IPS-18c (cell line): ENCODE data around the gene LPIN1.
"Not testable (repeated sequence)": the region's sequence is repeated elsewhere in the genome, so short reads cannot be mapped to it uniquely, and the experiment has no call there.

Source experiments
- H3K4me3 ChIP-seq: 2 replicates; pipeline ENCODE4 v1.7.0; 2013; ENCODE audit warnings: low read depth, mild to moderate bottlenecking, low read length, moderate library complexity; ENCODE audit not compliant: insufficient read depth
- H3K9me3 ChIP-seq: one replicate; pipeline ENCODE4 v1.6.1; 2013; ENCODE audit warnings: mild to moderate bottlenecking, low read length, moderate library complexity; ENCODE audit not compliant: control insufficient read depth, insufficient read depth

Gene LPIN1

DNA sequence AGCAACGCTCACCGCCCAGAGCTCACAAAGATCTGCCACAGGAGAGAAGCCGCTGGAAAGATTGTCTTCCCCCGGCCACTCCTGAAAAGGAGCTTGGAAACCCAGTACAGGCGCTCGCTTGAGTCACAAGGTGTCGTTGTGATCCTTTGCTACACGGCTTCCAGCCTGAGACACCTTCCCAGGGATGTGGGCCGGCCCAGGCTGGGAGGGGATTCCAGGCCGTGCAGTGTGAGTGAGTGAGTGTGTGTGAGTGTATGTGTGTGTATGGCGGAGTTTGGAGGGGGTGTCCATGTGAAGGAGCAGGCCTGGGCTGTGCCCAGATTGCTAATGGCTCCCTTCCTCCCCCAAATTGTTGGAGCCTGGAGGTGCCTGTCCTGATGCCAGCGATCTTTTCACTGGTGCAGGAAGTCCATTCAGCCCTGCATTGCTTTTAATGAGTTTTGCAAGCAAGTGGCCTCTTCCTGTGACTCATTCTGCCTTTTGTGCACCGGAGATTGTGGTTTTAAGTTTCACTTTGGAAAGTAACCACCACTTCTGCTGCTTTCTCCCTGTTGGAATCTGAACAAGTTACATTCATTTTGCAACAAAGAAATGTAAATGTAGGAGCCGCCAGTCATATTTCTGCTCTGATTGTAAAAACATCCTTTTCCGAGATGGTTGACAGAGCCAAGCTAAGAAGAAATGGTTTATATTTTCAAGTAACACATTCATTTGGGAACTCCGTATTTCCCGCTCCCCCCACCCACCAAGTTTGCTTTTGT is 83.7 kb downstream of the LPIN1 start:
- Histone ChIP-seq H3K9me3 (no peaks in the 10 kb centered on the region), H3K4me3 (no peak overlapping the region; the same call in 1 of the 2 replicates)

DNA sequence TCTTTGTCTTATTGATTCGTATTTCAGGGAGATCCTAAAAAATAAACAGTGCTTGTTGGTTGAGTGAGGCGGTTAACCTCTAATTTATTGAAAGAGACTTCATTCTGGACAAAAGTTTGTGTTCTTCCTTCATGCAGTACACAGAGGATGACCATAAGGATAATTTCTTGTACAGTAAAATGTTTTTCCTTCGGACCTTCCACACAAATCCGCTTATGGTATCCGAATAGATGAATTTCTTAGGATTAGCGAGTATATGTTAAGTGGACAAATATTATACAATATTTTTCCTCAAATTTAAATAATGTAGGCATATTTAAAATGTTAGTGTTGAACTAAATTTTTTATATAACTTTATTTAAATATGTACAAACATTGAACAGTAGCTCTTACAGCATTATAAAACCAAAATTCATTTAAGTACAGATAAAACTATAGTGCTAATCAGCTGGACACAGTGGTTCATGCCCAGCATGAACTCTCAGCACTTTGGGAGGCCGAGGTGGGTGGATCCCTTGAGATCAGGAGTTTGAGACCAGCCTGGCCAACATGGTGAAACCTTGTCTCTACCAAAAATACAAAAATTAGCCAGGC is 84.4 kb downstream of the LPIN1 start:
- no peak overlapping the region for H3K4me3 ChIP-seq
- no peaks in the 10 kb centered on the region for H3K9me3 ChIP-seq

DNA sequence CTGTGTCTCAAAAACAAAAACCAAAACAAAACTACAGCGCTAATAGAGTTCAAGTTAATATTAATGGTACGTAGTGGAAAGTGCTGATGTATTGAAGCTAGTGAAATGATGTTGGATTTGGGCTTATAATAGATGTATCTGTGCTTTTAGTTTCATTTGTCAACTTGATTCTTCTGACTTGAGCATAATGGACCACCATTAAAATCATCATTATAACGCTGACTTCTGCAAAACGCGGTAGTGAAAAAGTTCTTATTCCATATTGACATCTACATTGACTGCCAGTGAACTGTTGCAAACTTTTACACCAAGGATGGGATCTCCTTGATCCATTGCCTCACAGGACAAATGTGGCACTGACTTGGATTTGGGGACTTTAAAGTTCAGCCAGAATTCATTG is 85.0 kb downstream of the LPIN1 start:
- no peak overlapping the region for H3K4me3 ChIP-seq
- no peaks in the 10 kb centered on the region for H3K9me3 ChIP-seq

DNA sequence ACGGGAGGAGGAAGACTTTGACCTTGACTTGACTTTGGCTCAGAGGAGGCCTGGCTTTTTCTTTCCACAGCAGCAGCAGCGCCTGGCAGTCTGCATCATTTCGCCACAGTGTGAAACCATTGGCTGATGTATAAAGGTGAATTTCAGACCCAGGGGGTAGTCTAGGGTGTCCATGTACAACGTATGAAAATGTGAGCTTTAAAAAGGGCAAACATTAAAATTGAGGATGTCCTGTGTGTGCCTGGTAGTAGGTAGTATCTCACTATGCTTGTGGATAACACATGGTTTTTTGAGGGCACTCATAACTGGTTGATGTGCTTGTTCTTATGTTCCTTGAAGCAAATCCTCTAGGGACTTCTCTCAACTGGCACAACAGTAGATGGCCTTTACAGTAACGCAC is 86.1 kb downstream of the LPIN1 start:
- Histone ChIP-seq H3K4me3 (no peak overlapping the region), H3K9me3 (no peaks in the 10 kb centered on the region)

DNA sequence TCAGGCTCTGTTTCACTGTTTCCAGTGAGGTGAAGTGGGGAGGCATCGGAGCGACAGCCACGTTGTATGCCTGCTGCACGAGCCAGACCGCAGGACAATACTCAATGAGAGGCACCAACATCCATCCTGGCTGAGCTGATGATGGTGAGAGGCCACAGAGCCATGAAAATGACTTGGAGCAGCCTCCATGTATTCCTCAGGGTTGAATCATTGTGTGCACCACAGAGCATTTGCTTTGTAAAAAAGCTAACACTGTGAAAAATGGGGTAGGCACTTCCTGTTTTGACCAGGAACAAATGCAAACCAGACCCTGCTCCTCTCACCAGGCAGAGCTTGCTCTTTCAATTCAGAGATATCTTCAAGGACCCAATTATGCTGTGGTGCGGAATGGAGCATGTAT is 87.2 kb downstream of the LPIN1 start:
- no peaks in the 10 kb centered on the region for H3K9me3 ChIP-seq
- H3K4me3 ChIP-seq: no peak overlapping the region

DNA sequence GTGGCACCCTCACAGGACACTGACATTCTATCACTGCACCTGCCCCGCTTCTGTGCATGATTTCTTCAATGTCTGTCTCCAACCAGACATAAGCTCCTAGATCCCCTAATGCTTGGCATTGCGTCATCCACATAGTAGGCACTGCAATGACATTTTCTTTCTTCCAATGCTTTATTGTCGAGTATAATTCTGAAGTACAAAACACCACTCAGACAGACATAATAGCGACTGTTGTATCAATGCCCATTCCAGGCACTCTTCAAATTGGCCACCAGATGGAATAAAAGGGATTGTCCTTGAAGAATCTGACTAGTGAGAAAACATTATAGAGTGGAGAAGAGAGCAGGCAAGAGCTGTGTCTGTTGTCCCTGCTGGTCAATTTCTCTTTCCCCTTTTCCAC is 89.0 kb downstream of the LPIN1 start:
- no peaks in the 10 kb centered on the region for H3K9me3 ChIP-seq
- no peak overlapping the region for H3K4me3 ChIP-seq

DNA sequence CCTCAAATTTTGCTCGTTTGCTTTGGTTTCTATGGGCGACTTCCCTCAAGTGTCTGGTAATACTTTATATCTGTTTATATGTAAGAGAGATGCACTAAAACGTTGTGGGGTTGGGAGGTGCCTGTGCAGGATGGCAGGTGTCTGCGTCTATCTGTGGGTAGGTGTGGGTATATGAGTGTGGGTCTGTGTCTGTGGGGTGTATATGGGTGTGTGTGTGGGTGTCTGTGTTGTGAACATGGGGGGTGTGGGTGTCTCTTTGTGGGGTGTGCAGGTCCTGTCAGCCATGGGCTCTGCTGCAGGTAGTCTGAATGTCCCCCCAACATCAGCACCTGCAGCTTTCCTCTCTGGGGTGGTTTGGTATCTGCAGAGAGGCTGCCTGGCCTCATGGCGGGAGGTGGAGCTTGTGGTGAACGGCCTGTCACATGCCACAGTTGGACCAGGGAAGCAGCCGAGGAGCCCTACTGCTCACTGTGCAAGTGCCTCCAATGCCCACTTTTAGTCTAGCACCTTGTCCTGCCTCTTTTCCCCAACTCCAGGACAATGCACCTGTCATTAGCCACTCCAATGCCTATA is 90.3 kb downstream of the LPIN1 start:
- Histone ChIP-seq H3K9me3 (no peaks in the 10 kb centered on the region), H3K4me3 (no peak overlapping the region)

DNA sequence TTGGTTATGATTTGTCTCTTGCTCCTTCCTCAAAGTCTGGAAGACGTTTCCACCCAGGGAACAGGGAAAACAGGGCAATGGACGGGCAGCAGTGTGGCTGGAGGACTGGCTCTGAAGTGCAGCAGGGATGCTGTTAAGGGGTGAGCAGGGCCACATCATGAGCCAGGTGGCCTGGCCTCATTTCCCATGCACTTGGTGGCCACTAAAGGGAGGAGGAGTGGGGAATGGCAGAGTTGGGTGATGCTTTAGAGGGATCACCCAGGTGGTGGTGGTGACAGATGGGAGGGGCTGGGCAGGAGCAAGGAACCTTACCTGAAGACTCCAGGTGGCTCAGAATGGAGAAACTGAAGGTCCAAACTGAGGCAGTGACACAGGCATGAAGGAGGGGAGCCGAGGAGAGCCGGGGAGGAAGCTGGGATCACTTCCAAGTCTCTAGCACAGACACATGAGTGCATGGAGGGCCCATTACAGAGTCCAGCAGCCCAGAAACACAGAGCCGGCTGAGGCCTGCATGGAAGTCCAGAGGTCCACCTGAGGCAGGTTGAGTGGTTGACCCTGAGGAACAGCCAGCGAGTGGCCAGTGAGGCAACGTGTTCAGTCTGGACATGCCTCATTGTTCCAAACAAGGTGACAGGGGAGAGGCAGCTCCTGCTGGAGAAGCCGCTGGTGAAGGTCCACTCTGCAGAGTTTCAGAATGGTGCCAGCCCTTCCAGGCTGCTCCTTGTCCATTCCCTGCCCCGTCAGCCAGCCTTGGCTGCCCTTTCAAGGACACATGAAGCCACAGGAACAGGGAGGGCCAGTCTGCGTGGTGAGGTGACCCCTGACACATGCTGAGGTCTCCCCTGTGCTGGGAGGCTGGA is 91.7 kb downstream of the LPIN1 start:
- Histone ChIP-seq H3K4me3 (no peak overlapping the region), H3K9me3 (no peaks in the 10 kb centered on the region)

DNA sequence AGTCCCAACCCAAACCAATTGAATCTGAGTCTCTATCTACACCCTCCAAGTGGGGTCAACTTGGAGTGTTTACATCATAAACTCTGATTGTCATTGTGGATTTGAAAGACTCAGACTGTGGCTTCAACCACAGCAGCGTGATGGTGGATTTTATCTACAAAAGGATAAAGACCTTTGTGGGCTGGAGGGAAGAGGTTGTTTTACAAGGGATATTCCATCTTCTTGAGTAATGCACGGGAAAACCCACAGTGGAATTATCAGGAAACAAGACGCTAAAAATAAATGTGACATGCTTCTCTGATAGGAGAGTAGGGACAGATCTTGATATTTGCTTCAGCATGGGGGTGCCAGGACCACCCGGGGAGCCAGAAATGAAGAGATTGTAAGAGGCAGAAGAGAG is 93.5 kb downstream of the LPIN1 start:
- Histone ChIP-seq H3K9me3 (no peaks in the 10 kb centered on the region), H3K4me3 (no peak overlapping the region)

DNA sequence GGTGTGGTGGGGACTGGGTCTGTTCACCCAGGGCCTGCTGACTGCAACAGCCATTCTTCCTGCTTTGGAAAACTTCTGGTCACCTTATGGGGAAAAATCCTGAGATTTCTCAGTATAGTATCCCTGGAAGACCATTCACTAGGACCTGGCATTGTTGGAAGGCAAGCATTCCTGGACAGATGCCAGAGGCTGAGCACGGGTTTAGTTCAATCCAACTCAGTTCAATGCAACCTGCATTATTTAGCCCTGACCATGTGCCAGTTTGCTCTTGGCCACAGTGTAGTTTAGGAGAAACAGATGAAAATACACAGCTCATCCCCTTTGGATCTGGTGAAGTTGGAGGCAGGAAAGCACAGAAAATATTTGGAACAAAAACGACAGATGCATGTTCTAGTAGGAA is 95.9 kb downstream of the LPIN1 start:
- no peaks in the 10 kb centered on the region for H3K9me3 ChIP-seq
- H3K4me3 ChIP-seq: no peak overlapping the region

DNA sequence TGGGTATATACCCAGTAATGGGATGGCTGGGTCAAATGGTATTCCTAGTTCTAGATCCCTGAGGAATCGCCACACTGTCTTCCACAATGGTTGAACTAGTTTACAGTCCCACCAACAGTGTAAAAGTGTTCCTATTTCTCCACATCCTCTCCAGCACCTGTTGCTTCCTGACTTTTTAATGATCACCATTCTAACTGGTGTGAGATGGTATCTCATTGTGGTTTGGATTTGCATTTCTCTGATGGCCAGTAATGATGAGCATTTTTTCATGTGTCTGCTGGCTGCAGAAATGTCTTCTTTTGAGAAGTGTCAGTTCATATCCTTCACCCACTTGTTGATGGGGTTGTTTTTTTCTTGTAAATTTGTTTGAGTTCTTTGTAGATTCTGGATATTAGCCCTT is 98.4 kb downstream of the LPIN1 start:
- not testable (repeated sequence) for H3K4me3 ChIP-seq, H3K9me3 ChIP-seq

DNA sequence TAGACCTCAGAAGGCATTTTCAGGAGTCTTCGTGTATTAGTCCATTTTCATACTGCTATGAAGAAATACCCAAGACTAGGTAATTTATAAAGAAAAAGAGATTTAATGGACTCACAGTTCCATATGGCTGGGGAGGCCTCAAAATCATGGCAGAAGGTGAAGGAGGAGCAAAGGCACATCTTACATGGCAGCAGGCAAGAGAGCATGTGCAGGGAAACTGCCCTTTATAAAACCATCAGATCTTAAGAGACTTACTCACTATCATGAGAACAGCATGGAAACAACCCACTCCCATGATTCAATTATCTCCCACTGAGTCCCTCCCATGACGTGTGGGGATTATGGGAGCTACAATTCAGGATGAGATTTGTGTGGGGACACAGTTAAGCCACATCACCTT is 101.5 kb downstream of the LPIN1 start:
- H3K4me3 ChIP-seq, H3K9me3 ChIP-seq: not testable (repeated sequence)

DNA sequence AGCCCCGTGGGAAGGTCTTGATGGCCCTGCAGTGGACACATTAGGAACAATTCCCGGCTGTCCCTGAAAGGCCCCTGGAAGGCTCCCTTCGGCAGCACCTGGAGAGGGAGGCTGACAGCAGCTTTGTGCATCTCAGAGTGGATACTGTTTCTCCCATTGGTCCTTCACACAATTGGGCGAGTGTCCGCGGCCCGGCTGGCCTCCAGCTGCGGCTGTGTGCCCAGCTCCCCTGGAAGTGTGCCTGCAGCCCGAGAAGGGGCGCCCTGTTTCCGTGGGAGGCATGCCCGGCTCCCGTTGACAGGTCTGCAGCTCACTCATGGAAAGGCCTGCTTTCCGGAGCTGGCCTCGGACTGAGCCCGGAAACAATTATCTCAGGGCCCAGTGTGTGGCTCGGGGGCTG is 103.7 kb downstream of the LPIN1 start:
- H3K9me3 ChIP-seq: peaks cover 8% of the 10 kb centered on the region

DNA sequence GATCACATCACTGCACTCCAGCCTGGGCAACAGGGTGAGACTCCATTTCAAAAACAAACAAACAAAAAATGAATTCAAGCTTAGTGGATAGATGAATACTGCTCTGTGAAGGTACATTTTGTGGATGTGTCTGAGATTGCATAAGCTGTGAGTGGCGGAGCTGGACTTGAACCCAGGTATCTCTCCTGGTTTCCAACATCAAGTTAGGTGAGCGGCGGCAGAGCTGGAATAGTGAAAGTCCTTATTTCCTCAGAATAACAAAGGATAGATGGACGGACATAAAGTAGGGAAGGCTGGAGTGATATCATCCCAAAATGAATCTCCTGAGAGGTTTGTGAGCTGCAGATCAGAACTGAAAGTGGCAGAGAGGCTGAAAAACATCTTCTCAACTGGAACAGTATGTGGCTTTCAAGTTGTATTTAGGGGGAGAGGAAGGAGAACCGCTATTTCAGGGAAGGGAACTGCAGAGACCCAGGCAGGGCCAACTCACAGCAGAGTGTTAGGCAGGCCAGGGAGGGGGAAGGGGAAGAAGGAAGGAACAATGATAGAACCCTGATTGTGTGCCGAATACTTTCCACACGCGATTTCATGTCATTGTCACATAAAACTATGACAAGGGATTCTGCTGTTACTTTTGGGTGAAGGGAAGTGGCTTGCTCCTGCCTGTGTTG is 106.2 kb downstream of the LPIN1 start:
- Histone ChIP-seq H3K9me3 (peaks cover 6% of the 10 kb centered on the region), H3K4me3 (no peak overlapping the region)

More for the DNA sequence above, 103.7 kb downstream of the LPIN1 start:
- no peak overlapping the region for H3K4me3 ChIP-seq

DNA sequence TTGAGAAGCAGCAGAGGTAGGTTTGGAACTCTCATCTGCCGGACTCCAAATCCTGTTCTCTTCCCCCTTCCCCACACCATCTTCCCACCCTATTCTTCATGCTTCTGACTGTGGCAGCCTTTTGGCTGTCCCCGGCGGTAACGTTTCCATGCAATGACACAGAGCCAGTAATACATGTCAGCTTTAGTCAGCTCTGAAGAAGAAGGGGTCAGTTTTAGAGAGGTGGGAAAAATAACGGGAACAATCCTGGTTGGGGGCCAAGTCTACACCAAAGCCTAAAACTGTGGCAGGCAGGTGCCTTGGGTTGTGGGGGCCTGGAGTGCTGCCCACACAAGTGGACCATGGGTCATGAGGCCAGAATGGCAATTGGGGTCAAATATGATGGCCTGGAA is 106.8 kb downstream of the LPIN1 start:
- peaks cover 5% of the 10 kb centered on the region for H3K9me3 ChIP-seq
- no peak overlapping the region for H3K4me3 ChIP-seq

DNA sequence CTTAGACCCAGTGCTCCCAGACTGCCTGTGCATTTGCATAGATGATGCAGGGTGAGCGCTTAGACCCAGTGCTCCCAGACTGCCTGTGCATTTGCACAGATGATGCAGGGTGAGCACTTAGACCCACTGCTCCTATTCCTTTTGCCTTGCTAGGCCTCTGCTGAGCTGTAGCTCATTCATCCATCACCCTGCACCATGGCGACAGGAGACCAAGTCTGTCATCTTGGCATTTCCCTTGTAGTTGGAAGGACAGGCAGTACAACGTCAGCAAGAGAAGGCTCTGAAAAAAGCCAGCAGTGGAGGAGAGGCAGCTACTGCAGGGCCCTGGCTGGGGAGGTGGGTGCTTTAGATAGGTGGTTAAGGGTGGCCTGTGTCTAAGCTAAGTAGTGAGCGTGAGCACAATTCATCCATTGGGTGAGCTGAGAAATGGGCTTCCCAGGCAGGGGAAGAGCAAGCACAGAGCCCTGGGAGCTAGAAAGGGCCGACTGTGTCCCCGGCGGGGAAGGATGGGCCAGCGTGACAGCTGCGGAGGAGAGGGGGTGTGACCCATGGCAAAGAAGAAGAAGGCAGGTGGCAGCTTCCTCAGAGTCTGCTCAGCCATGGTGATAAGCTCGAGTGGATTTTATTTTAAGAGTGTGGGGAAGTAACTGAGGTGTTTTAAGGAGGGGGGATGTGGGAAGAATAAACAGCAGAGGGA is 108.8 kb downstream of the LPIN1 start:
- peaks cover 14% of the 10 kb centered on the region for H3K9me3 ChIP-seq
- no peak overlapping the region for H3K4me3 ChIP-seq

DNA sequence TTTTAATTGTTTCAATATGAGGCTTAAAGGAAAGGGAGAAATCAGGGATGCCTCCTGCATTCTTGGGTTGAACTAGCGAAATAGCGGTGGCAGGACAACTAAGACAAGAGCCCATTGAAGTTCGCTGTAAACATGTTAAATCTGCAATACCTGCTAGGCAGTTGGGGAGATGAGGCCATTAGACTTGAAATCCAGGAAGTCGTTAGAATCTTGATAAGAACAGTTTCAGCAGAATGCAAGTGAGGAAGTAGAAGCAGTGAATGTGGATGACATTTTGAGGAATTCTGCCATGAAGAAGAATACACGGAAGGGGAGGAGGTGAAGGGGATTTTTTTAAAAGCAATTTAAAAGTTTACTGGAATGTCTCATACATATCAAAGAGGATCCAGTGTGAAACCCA is 109.7 kb downstream of the LPIN1 start:
- Histone ChIP-seq H3K4me3 (no peak overlapping the region), H3K9me3 (peaks cover 14% of the 10 kb centered on the region)
